Measurements from ENCODE around the gene TCEA3.

- peak in 1 of 2 donors; percentile 75 for TF ChIP-seq POLR2A (IDR thresholded peaks at IDR 0.05)
- no peak for TF ChIP-seq CTCF (IDR thresholded peaks at IDR 0.05)
Measured at GRCh38 chr1:23369335-23370013, 55.1 kb downstream of the TCEA3 start, which contains the start of gene ZNF436.
